GM04503 (cell line): ENCODE results near the gene TOR1AIP2.

Source experiments
- DNase-seq: peaks from one replicate; pipeline ENCODE4 v3.0.0-alpha.2; 2012; ENCODE audit warnings: low read depth

Gene TOR1AIP2

GRCh38 chr1:179825798-179826460, 51.7 kb downstream of the TOR1AIP2 start:
- no peak for DNase-seq

DNA sequence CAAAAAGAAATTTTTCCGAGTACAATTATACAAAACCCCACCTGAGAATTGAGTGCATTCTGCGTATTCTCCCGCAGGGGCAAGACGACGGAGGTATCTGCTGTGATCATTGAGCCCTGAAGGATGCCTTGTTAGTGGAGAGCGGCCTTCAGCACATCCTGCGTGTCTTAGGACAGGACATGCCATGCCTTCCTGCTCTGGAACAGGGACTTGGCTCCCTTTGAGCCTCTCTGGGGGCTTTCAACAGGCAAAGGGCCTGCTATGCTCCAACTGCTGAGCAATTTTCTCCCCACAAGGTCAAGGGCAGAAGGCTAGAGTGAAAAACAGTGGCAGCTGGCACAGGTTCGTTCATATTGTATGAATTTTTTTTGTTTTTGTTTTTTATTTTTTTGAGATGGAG, 52.4 kb downstream of the TOR1AIP2 start:
- DNase-seq = no peak

DNA sequence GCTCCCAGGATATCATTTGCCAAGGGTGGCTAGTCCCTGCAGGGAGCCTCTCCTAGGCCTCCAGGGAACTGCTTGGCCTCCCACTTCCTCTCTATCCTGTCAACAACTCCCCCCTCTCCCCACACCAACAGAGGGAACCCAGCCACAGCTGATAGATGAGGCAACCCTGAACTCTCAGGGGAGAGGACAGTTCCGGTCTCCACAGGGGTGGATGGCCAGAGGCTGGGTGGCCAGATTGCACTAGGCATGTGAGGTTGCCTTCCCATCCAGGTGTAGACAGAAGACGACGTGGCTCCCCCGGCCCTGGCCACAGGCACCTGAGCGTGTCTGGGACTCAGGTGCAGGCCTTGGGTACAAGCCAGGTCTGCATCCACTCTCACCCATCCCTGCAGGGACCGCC, 53.3 kb downstream of the TOR1AIP2 start:
- no peak for DNase-seq

- no peak for DNase-seq
Observed at GRCh38 chr1:179823693-179824092, 53.9 kb downstream of the TOR1AIP2 start.

- DNase-seq = no peak
Observed at GRCh38 chr1:179822065-179822464, 55.5 kb downstream of the TOR1AIP2 start.

- DNase-seq = no peak
Observed at GRCh38 chr1:179821524-179821923, 56.1 kb downstream of the TOR1AIP2 start.

- no peak for DNase-seq
Observed at GRCh38 chr1:179820226-179820970, 57.2 kb downstream of the TOR1AIP2 start.

GRCh38 chr1:179818743-179819173, 58.8 kb downstream of the TOR1AIP2 start:
- no peak for DNase-seq

GRCh38 chr1:179818260-179818659, 59.3 kb downstream of the TOR1AIP2 start:
- DNase-seq = no peak

DNA sequence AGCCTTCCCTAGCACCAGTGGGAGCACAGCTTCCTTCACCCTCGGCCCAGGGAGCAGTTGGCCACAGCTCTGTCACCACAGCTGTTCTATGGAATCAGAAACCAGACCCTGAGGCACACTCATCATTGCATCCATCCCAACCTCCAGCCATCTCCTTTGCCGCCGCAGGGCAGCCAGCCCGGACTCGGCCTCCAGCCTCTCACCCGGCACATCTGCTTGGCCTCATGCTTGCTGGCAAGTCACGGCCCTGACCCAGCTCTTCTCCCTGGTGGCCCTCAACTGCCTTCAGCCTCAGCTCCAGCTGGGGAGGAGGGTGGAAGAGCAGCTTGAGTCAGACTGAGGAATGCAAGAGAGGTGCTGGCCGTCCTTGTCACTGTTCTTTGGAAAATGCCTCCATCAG, 59.8 kb downstream of the TOR1AIP2 start:
- peak; percentile 51 for DNase-seq

DNA sequence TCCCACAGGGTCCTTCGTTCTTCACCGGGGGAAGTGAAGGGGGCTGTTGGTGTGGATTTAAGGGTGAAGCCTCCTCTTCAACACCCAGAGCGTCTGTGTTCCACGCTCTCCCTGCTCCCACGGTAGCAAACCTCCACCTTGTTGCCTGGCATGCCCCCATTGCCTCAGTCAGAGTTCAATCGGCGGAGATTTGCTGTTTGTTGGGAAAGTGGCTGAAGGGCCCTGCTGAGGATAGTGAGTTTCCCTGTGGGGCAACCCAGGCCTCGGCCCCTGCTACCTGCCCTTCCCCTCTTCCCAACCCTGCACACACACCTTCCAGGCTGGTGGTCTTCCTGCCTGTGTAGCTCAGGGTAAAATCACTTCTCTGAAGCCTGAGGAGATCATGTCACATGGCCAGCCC, 60.5 kb downstream of the TOR1AIP2 start:
- DNase-seq = no peak

DNA sequence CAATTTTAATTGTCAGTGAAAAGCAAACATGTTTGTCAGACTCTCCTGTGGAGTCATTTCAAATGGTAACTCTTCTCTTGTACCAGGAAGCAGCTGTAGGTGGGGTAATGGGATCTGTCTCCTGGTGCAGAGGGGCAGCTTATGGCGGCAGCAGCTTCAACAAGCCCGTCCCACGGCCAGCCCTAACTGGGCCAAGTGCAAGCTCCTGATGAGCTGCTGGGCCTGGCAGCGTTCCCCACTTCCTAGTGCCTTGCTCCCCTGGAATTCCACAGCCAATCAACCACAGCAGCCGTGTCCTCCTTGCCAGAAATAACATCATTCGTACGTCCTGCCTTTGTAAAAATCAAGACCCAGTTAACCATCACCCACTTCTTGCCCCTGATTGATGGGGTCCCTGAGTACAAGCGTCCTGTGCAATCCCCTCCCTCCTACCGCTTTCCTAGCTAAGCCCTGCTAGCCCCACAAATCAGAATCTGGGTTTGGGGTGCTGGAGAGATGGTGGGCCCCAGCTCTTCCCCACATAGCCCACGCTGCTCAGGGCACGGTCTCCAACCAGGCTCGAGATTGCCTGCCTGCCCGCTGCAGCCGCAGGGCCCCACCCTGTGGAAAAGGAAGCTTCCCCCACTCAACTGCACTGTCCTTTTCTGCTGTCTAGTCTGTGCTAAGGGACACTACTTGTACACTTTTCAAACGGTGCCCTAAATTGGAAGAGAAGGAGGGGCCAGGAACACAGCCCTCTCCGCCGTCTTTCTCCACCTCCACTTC, 61.2 kb downstream of the TOR1AIP2 start:
- DNase-seq = no peak

- DNase-seq = no peak
Observed at GRCh38 chr1:179815641-179816040, 62.0 kb downstream of the TOR1AIP2 start.

GRCh38 chr1:179814546-179814838, 63.1 kb downstream of the TOR1AIP2 start:
- DNase-seq = no peak

GRCh38 chr1:179813626-179814545, 63.7 kb downstream of the TOR1AIP2 start:
- no peak for DNase-seq

DNA sequence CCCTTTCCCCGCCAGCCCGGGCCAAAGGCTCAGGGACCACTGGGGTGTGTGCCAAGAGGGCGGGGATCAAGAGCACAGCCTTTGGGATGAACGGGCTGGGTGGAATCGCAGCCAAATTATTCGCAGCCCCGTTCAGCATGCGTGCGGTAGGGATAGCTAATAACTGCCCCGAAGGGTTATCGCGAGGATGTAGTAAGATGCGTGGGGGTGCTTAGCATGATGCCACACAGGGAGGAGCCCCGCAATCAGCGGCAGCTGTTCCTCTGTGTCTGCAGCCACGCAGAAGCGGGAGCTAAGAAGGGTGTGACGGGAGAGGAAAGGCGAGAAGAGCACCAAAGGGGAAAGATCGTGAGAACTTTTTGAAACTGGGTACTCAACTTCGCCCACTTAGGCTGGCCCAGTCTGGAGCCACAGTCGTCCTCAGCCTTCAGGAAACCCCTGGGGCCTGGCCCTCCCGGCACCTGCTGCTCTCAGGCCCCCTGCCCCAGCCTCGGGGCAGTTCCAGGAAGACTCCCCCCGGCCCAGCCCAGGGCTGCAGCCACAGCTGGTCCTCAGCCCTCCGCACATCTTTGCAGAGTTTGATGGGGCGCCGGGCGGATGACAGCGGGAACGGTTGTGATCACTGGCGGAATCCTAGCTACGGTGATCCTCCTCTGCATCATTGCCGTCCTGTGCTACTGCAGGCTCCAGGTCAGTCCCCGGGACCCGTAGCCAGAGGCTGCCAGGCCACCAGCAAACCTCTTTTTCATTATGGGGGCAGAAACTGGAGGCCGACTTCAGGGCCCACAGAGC, 64.9 kb downstream of the TOR1AIP2 start:
- no peak for DNase-seq

GRCh38 chr1:179810367-179810715, 67.3 kb downstream of the TOR1AIP2 start:
- DNase-seq = no peak

DNA sequence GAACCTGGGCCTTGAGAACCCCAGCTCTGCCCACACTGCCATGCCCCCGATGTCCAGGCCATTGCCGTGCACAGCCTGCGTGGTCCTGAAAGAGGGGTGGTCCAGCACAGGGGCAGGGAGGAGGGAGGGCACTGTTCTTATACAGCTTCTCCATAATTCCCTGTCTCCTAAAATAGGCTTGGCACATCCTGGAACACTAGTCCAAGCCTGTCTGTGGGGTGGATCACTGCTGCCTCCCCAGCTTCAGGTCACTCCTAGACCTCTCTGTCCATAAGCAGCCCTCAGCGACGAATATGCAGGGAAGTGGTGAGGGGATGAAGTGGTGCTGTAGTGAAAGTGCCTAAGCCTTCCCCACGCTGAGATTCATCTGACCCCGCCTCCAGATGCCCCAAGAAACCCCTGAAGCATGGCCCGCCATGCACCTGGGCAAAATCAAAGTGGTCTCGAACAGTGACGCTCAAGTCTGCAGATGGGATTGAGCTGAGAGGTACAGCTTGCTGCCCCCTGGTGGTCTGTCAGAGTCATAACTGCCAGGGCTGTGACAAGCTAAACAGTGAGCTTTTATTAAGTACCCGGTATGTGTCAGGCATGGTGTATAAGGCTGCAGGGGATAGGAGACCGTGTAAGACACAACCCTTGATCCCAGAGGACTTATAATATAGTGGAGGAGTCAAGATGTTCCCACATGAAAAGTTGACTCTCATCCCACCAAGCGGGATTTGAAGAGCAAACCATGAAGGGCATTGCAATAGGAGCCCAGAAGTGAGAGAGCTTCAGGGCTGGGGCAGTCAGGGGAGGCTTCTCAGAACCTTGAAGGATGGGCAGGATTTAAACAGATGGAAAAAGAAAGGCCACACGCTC, 67.9 kb downstream of the TOR1AIP2 start:
- DNase-seq = no peak

DNA sequence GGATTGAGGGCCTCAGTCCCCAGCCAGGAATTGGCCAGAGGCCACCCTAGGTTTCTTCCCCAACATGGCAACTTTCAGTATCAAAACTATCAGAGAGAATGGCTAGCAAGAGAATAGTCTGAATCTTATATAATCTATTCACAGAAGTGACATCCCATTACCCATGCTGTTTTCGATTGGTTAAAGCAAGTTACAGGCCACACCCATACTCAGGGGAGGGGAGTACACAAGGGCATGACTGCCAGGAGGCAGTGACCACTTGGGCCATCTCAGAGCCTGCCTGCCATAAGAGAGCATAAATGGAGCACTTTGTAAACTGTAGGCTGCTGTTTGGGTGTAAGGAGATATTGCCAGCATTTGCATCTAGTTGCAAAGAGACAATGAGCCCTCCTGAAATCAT, 69.1 kb downstream of the TOR1AIP2 start:
- no peak for DNase-seq

DNA sequence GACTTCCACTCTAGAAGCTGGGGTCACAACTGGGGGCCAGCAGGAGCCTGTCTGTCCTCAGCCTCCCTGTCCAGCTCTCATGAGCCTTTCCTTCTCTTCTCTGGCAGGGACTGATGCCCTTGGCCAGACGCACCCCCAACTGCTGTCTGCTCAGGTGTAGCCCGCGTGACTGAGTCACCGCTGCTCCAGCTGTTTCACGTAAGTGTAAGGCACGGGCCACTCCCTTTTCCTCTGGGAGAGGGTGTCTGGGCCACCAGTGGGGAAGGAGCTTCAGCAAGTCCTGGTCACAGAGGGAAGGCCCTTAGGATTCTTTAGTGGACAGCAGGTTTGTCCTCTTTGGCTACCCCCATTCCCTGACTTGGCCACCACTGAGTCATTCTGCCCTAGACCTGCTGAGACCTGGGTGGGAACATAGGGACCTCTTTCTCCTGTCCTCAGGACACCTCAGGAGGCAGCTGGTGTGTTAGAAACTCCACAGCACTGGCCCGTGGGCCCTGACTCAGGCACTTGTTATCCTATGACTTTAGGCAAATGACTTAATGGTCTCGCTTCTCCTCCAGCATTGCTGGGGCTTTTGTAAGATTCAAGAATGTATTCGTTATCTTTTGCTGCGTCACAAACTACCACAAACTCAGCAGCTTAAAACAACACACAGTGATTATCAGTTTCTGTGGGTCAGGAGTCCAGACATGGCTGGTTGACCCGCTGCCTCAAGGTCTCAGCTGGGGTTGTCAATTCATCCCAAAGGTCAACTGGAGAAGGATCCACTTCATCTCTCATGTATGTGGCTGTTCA, 69.7 kb downstream of the TOR1AIP2 start:
- DNase-seq = no peak
